Tibial artery (tissue), 4 donors: ENCODE measurements around the gene LRRC74A.
A peak's percentile ranks its signal among the peaks of the same experiment; 100 is the strongest.

Source experiments
- DNase-seq, 2 donors: peaks; one replicate each; pipeline ENCODE4 v3.0.0-alpha.2; 2019
- H3K27ac ChIP-seq, 2 donors: fragments of 200-600 bp; sonication (generic) in 1 of 2; 1 replicate in 1 of 2; 2 replicates in 1 of 2; pipeline ENCODE4 v1.5.1; 2018 to 2019; ENCODE audit warnings: mild to moderate bottlenecking in 1 of 2
- H3K27me3 ChIP-seq, 2 donors: fragments of 200-600 bp; sonication (generic) in 1 of 2; one replicate each; pipeline versions ENCODE4 v1.5.1 to v1.6.0; 2016 to 2019
- H3K36me3 ChIP-seq, 3 donors: fragments of 200-600 bp; sonication (generic) in 2 of 3; one replicate each; pipeline ENCODE4 v1.5.1; 2016 to 2019; ENCODE audit warnings: mild to moderate bottlenecking in 2 of 3
- H3K4me1 ChIP-seq, 4 donors: fragments of 200-600 bp; sonication (generic) in 2 of 4; 1 replicate in 3 of 4; 2 replicates in 1 of 4; pipeline ENCODE4 v1.5.1; 2016 to 2019
- H3K4me3 ChIP-seq, 2 donors: fragments of 200-600 bp; sonication (generic) in 1 of 2; 1 replicate in 1 of 2; 2 replicates in 1 of 2; pipeline ENCODE4 v1.5.1; 2018 to 2019; ENCODE audit warnings: mild to moderate bottlenecking in 2 of 2
- H3K9me3 ChIP-seq, 3 donors: fragments of 200-600 bp; sonication (generic) in 1 of 3; one replicate each; pipeline ENCODE4 v1.5.1; 2016 to 2019
- intact Hi-C: fragments of 100-400 bp; cut with DNase I; formaldehyde crosslinking; loops from one replicate; pipeline ENCODE4 v1.15.0; 2023; ENCODE audit warnings: low total_unique reads
- TF ChIP-seq, protein P1 (sequence below), 2 experiments: fragments of 200-600 bp in 1 of 2; fragments of 450-650 bp in 1 of 2; IDR thresholded peaks; one replicate each; pipeline ENCODE4 v1.5.1; 2017 to 2019; ENCODE audit warnings: antibody characterized with exemption in 2 of 2, mild to moderate bottlenecking in 1 of 2, moderate library complexity in 1 of 2

LRRC74A gene

DNA sequence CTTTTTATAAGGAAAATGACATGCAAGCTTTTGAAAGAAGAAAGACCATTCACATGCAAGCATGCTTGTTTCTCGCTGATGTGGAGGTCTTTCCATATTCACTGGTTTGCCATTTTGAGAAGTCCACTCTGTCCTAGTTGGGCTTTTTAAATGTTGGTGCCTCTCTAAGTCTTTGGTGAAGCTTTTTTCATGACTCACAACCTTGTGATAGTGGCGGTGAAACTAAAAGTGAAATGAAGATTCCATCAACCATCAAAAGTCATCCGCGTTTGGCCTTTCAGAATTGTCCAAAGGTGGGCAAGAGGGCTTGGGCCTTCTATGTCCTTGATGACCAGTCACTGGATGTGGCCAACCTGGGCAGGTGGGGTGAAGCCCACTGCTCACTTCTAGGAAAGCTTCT, 4.3 kb downstream of the LRRC74A start:
- Histone ChIP-seq H3K27me3 (peaks cover 0 to 4% of the 10 kb centered on the region in 2 donors), H3K4me3 (no peak overlapping the region), H3K4me1 (peaks cover 0 to 24% (median 2%) of the 10 kb centered on the region in 4 donors), H3K9me3 (no peaks in the 10 kb centered on the region), H3K27ac (no peak overlapping the region), H3K36me3 (no peaks in the 10 kb centered on the region)
- intact Hi-C loops: no loop called here
- DNase-seq: no peak
- TF ChIP-seq, protein P1, sequence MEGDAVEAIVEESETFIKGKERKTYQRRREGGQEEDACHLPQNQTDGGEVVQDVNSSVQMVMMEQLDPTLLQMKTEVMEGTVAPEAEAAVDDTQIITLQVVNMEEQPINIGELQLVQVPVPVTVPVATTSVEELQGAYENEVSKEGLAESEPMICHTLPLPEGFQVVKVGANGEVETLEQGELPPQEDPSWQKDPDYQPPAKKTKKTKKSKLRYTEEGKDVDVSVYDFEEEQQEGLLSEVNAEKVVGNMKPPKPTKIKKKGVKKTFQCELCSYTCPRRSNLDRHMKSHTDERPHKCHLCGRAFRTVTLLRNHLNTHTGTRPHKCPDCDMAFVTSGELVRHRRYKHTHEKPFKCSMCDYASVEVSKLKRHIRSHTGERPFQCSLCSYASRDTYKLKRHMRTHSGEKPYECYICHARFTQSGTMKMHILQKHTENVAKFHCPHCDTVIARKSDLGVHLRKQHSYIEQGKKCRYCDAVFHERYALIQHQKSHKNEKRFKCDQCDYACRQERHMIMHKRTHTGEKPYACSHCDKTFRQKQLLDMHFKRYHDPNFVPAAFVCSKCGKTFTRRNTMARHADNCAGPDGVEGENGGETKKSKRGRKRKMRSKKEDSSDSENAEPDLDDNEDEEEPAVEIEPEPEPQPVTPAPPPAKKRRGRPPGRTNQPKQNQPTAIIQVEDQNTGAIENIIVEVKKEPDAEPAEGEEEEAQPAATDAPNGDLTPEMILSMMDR (IDR thresholded peaks at IDR 0.05): no peak

DNA sequence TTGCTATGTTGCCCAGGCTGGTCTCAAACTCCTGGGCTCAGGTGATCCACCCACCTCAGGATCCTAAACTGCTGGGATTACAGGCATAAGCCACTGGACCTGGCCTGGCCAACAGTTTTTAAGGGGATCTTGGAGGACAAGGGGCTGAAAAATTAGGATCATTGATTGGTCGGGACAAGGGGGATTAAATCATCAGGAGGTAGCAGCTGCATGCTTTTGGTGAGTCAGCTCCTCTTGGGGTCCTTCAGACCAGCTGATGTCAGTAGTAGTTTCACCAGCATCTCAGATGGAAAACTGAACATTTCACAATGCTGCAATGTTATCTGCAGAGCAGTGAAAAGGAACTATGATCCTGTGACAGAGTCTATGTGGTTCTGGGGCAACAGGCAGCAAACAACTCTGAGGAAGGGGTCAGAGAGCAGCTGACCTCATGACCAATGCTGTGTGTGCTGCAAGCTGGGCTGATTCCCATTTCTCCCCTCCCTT, 6.3 kb downstream of the LRRC74A start:
- Histone ChIP-seq H3K9me3 (no peaks in the 10 kb centered on the region), H3K27me3 (peaks cover 0 to 4% of the 10 kb centered on the region in 2 donors), H3K4me3 (no peak overlapping the region), H3K27ac (no peak overlapping the region), H3K36me3 (no peaks in the 10 kb centered on the region), H3K4me1 (peaks cover 0 to 24% (median 2%) of the 10 kb centered on the region in 4 donors)
- DNase-seq: no peak
- TF ChIP-seq, protein P1 (IDR thresholded peaks at IDR 0.05): no peak
- intact Hi-C loops: no loop called here

DNA sequence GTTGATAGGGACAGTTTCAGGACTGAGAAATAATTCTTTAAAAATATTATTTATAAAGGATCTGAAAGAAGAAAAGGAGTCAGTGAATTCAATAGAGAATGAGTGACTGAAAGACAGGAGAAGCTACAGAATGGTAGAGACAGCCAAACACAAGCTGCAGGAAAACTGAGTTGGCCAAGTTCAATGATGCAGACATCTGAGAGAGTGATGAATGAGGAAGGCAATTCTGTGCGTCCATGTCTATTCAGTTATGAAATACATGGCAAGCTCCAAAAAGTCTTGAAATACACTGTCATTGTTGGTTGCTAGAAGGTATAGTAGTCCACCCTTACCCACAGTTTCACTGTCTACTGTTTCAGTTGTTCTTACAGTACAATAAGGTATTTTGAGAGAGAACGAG, 6.8 kb downstream of the LRRC74A start:
- no peak overlapping the region for H3K4me3 ChIP-seq
- H3K27me3 ChIP-seq: peaks cover 0 to 4% of the 10 kb centered on the region in 2 donors
- no peak overlapping the region for H3K27ac ChIP-seq
- H3K9me3 ChIP-seq: no peaks in the 10 kb centered on the region
- TF ChIP-seq, protein P1 (IDR thresholded peaks at IDR 0.05): no peak
- DNase-seq: no peak
- peaks cover 0 to 19% (median 2%) of the 10 kb centered on the region in 4 donors for H3K4me1 ChIP-seq
- intact Hi-C loops: no loop called here
- H3K36me3 ChIP-seq: no peaks in the 10 kb centered on the region

DNA sequence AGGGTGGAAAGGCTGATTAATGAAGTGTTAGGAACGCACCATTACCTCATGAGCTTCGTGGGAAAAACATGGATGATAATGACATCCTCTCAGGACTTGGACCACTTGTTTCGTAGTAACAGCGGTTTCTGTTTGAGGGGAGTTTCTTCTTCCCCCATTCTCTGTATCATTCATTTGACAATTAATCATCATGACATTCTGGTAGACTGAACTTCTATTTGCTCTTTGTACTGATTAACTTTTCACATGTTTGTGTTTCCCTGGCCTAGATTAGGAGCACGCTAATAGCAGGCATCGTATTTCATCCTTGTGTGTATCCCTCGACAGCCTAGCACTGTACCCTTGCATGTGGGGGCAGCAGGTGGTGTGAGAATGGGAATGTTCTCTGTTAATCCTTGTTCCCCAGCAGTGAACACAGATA, 8.0 kb downstream of the LRRC74A start:
- H3K27me3 ChIP-seq: peaks cover 0 to 4% of the 10 kb centered on the region in 2 donors
- no peaks in the 10 kb centered on the region for H3K9me3 ChIP-seq
- DNase-seq: no peak
- H3K27ac ChIP-seq: no peak overlapping the region
- TF ChIP-seq, protein P1 (IDR thresholded peaks at IDR 0.05): no peak
- no peaks in the 10 kb centered on the region for H3K36me3 ChIP-seq
- peaks cover 0 to 9% (median 0%) of the 10 kb centered on the region in 4 donors for H3K4me1 ChIP-seq
- intact Hi-C loops: no loop called here
- no peak overlapping the region for H3K4me3 ChIP-seq

DNA sequence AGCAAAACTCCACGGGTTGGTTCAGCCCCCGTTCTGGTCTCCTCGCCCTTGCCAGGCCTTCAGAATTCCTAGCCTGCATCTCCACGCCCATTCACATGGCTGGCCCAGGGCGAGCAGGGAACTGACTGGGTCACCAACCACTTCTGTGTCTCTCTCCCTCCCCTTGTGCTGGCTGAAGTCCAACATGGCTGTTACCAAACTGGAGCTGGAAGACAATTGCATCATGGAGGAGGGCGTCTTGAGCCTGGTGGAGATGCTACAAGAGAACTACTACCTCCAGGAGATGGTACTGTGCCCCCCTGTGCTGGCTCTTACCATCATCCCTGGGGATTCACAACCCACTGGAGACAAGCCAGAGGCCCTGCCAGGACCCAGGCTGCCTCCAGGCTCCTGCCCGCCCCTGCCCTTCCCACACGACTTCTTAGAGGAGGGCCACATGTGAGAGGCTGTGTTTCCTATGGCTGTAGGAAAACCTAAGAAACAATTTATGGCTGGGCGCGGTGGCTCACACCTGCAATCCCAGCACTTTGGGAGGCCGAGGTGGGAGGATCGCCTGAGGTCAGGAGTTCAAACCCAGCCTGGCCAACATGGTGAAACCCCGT, 9.9 kb downstream of the LRRC74A start:
- H3K9me3 ChIP-seq: no peaks in the 10 kb centered on the region
- H3K4me1 ChIP-seq: no peaks in the 10 kb centered on the region
- no peak overlapping the region for H3K27ac ChIP-seq
- intact Hi-C loops: no loop called here
- peak in 1 of 2 donors; percentile 55 for DNase-seq
- no peak overlapping the region for H3K4me3 ChIP-seq
- peaks cover 0 to 6% of the 10 kb centered on the region in 2 donors for H3K27me3 ChIP-seq
- no peaks in the 10 kb centered on the region for H3K36me3 ChIP-seq
- TF ChIP-seq, protein P1 (IDR thresholded peaks at IDR 0.05): no peak
